Skin of body (tissue), 2 donors: ENCODE data around the gene CDK18. TPM values are rescaled to one million over a fixed set of nuclear protein-coding genes. Genes with fewer than 3 reads are reported as not detected.

ENCODE experiments used
- DNase-seq: peaks from one replicate; lab custom pipeline; 2025; lab: John Stamatoyannopoulos, UW
- total RNA-seq: library from RNA; depleted of rRNA; stranded (reverse); fragments of >200 nt; gene quantifications from one replicate; pipeline ENCODE4 v1.2.3, GENCODE V29; 2014

The CDK18 gene
- total RNA-seq, 1 donor from 2014 or later: 4.2 TPM

- DNase-seq: no peak
Observed at GRCh38 chr1:205535866-205536758, 31.6 kb downstream of the CDK18 start.

DNA sequence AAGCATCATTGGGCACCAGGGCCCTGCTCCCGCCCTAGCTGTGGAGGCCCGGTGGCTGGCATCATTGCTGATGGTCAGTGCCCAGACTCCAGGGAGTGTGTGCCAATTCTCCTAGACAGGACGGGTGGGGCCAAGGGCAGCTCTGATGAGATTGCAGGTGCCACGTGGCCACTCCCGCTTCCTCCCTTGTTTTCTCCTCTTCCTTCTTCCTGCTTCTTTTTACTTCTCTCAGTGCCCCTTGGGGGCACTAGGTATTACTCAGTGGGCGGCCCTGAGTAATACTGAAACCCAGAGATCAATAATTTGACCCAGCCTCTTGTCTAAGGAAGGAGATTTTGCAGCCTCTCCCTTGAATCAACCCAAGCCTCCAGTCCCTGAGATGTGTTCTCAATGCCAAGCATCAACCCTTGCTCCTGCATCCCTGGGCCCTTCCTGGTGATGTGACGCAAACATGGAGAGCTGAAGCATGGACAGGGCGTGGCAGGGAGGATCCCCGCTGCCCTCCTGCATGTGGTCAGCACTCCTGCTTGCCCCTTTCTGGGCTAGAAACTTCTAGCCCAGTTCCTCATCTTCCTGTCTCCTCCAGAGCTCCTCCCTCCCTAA, 32.4 kb downstream of the CDK18 start:
- no peak for DNase-seq

DNA sequence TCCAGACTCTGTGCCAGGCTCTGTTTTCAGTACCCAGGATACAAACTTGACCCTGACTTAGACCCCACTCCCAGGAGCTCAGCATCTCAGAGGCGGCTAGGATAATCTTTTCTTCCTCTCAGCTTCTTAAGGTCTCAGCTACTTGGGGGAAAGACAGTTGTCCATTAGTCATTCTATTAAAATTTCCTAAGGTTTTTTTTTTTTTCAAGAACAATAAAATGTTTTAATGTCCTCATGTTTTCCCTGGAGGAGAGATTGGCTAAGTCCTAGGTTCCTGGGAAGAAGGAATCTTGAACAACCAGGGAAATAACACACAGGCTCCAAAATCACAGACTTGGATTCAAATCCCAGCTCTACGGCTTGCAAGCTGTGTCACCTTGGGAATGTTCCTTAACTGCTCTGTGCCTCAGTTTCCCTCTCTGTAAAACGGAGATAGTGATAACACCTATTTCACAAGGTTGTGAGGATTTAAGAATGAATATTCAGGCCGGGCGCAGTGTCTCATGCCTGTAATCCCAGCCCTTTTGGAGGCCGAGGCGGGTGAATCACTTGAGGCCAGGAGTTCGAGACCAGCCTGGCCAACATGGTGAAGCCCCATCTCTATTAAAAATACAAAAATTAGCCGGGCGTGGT, 33.0 kb downstream of the CDK18 start:
- no peak for DNase-seq

GRCh38 chr1:205538235-205538840, 33.9 kb downstream of the CDK18 start:
- no peak for DNase-seq

DNA sequence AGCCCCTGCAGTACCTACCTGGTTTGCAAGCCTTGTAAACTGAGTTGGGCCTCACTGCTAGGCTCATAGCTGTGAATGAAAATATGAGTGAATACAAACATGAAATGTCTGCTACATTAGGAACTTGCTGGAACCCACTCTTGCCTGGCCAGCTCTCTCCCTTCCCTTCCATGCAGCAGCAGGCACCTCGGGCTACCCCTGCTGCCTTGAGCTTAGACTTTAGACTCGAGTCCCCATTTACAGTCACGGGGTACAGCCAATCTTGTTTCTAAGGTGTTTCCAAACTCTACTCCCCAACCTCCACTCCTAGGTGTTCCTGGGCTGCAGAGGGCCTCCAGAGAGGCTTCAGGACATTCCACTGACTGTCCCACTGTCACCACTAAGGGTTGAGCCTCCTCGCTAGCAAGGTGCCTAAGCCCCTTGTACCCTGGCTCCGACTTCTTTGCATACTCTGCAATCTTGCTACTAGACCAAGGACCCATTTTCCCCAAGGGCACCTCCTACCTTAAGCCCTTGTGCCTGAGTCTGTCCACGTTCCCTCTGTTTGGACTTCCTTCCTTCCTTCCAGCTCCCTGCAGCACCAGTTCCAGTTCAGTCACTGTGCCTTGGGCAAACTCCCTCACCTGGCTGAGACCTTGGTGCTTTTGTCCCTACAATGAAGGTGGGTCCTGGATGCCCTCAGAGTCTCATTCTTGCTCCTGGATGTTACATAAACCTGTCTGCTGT, 36.9 kb downstream of the CDK18 start:
- no peak for DNase-seq

DNA sequence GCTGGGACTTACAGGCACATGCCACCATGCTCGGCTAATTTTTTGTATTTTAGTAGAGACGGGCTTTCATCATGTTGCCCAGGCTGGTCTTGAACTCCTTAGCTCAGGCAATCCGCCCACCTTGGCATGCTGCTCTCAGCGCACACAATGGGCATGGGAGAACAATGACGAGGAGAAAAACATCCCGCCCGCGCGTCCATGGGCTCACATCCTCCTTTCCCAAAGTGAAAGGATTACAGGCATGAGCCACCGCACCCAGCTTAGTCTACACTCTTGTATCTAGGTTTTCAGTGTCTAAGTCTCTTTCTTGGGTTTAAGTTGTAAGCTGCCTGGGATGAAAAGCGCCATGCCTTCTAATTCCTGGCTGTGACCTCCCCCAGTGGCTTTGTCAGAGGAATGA, 37.9 kb downstream of the CDK18 start:
- DNase-seq: no peak

GRCh38 chr1:205543351-205544301, 39.2 kb downstream of the CDK18 start:
- DNase-seq: no peak

GRCh38 chr1:205545001-205545919, 40.8 kb downstream of the CDK18 start:
- DNase-seq: no peak

DNA sequence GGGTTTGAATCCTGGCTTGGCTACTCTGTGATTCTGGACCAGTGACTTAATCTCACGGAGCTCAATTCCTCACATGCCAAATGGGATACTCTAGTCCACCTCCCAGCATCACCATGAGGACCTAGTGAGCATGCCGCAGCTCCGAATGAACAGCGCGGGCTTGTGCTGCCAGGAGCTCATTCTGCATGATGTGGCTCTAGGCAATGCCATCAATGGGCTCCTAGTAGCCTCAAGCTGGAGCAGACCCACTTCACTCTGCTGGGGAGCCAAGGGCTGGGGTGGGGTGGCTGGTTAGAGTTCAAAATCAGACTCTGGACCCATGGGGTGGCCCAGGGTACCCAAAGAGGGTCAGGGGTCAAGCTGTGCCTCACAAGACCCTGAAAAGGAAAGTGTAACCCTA, 41.5 kb downstream of the CDK18 start:
- DNase-seq: no peak

GRCh38 chr1:205546541-205546940, 42.1 kb downstream of the CDK18 start:
- DNase-seq: no peak

DNA sequence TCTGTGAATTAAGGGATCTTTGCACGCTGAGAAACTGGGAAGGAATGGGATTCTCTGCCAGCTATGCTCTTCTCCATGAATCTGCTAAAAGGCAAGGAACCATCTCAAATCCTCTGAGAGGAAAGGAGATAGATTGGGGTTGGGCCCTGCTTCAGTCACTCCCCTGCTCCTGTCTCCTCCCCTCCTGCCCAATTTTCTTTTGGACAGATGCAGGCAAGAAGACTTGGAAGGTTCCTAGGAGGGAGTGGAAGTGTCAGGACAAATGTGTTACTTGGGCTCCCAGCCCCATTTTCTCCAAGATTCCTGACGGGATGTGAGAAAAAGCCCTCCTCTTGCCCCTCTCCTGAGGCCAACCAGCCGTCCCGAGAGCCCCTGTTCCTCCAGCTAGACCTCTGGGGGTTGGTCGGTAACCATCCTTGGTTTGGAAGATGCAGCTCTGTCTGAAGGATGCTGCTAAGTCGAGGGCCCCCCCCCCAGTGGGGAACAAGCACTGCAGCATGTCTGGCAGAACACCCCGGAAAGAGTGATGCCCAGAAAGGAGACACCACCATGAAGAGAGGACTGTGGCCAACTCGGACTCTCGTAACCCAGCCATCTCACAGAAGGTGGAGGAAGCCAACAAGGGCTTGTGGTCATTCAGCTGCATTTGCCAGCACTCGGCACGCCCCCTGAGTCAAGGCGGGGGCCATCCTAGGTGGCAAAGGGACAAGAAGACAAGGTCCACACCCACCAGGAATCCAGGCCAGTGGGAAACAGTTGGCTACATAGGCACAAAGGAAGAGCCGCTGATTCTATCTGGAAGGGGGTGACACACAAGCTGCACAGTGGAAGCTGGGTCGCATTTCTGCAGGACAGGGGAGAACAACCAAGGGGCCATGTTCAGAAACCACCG, 43.7 kb downstream of the CDK18 start:
- DNase-seq: no peak

GRCh38 chr1:205554026-205554811, 49.8 kb downstream of the CDK18 start:
- no peak for DNase-seq

- DNase-seq: no peak
Observed at GRCh38 chr1:205561501-205562203, 57.2 kb downstream of the CDK18 start.

GRCh38 chr1:205563927-205564441, 59.5 kb downstream of the CDK18 start:
- DNase-seq: no peak

DNA sequence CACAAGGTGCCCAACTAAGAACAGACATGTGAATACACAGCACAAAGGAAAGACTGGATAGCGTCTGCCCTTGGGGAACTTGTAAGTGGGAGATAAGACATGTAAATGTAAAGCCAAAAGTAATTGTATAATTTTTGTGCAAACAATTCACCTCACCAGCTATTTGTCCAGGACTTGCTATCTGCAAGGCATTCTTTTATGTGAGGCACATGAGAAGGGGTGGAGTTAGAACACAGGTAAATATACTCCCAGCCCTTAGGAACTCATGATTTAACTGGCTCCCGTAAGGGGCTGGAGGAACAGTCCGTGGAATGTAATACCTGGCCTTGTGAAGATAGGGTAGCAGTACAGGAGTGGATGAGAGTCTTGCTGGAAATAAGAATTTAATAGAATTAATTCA, 61.3 kb downstream of the CDK18 start:
- no peak for DNase-seq

DNA sequence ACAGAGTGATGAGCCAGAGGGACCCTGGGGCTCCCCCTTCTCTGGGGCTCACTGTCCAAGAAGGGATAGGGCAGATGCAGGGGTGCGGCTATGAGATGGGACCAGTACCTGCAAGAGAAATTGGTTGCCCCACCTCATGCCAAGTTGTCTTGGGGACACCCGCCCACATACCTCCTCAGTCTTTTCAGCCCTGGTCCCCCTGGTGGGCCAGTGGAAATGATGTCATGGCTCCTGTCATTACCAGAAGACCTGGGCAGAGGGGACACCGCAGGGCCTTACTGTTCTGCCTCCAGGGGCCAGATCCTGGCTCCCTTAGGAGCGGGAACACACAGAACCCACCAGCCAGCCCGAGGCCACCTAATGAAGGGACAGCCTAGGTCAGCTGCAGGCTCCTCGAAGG, 63.2 kb downstream of the CDK18 start:
- DNase-seq: no peak

DNA sequence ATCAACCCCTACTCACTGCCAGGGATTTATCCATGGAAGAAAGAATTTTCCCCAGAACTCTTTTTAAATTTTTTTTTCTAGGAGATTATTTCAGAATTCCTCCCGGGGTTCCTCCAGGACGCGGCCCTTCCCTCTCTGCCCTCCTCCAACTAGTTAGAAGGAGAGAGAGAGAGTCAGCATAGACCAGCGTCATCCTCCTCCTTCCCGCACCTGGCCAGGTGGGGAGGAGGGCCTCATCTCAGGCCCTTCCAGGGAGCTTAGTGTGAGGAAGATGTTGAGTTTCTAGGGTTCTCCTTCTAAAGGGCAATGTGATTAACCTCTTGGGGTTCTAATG, 63.6 kb downstream of the CDK18 start:
- DNase-seq: no peak
